ENCODE results near the gene TSC22D2.

TSC22D2 gene

DNA sequence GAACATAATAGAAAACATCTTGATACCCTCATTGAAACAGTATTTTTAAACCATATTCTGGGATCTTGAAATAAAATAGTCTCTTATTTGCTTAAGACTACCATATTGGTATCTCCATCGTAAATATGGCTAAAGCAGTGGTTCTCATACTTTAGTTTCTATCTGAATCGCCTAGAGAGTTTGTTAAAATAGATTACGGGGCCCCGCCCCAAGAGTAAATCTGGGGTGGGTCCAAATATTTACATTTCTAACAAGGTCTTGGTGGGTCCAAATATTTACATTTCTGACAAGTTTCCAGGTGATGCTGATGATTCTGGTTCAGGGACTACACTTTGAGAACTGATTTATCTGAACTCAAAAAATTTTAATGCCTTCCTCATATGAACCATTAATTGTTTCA, 45.3 kb downstream of the TSC22D2 start:
- Histone ChIP-seq H3K27ac (ENCODE audit: poor library complexity, severe bottlenecking) (no peak overlapping the region), H3K27me3 (ENCODE audit: insufficient read depth, poor library complexity, severe bottlenecking) (no peaks in the 10 kb centered on the region), H3K4me1 (ENCODE audit: insufficient read depth, poor library complexity, severe bottlenecking) (peaks cover 42% of the 10 kb centered on the region), H3K4me3 (ENCODE audit: severe bottlenecking) (no peak overlapping the region), H3K9me3 (ENCODE audit: severe bottlenecking) (peaks cover 2% of the 10 kb centered on the region), H3K36me3 (ENCODE audit: low read depth) (peaks cover 53% of the 10 kb centered on the region)
- DNase-seq (ENCODE audit: low spot score) (no peak), ATAC-seq (ENCODE audit: low read depth) (no peak)
- TF ChIP-seq, protein P1, sequence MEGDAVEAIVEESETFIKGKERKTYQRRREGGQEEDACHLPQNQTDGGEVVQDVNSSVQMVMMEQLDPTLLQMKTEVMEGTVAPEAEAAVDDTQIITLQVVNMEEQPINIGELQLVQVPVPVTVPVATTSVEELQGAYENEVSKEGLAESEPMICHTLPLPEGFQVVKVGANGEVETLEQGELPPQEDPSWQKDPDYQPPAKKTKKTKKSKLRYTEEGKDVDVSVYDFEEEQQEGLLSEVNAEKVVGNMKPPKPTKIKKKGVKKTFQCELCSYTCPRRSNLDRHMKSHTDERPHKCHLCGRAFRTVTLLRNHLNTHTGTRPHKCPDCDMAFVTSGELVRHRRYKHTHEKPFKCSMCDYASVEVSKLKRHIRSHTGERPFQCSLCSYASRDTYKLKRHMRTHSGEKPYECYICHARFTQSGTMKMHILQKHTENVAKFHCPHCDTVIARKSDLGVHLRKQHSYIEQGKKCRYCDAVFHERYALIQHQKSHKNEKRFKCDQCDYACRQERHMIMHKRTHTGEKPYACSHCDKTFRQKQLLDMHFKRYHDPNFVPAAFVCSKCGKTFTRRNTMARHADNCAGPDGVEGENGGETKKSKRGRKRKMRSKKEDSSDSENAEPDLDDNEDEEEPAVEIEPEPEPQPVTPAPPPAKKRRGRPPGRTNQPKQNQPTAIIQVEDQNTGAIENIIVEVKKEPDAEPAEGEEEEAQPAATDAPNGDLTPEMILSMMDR (IDR thresholded peaks at IDR 0.05; ENCODE audit: poor library complexity, severe bottlenecking) = no peak

DNA sequence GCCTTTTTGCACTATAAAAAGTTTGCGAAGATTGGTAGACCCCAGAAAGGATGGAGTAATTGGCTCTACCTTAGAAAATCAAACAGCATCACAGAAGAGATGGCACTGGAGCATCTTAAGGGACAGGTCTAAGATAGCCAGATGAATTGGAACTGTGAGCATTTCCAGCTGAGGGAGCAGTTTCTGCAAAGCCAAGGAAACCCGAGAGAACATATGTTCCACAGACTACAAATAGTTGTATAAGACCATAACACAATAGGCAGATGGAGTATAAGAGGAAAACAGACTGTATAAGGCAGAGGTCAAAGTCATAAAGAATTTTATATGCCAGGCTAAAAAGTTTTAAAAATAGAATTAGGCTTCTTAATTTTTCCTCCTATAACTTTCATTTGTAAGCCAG, 46.0 kb downstream of the TSC22D2 start:
- Histone ChIP-seq H3K36me3 (ENCODE audit: low read depth) (peaks cover 58% of the 10 kb centered on the region), H3K27me3 (ENCODE audit: insufficient read depth, poor library complexity, severe bottlenecking) (no peaks in the 10 kb centered on the region), H3K27ac (ENCODE audit: poor library complexity, severe bottlenecking) (no peak overlapping the region), H3K9me3 (ENCODE audit: severe bottlenecking) (peaks cover 2% of the 10 kb centered on the region), H3K4me3 (ENCODE audit: severe bottlenecking) (no peak overlapping the region), H3K4me1 (ENCODE audit: insufficient read depth, poor library complexity, severe bottlenecking) (peaks cover 35% of the 10 kb centered on the region)
- DNase-seq (ENCODE audit: low spot score) (no peak), ATAC-seq (ENCODE audit: low read depth) (no peak)
- TF ChIP-seq, protein P1 (IDR thresholded peaks at IDR 0.05; ENCODE audit: poor library complexity, severe bottlenecking) = no peak

DNA sequence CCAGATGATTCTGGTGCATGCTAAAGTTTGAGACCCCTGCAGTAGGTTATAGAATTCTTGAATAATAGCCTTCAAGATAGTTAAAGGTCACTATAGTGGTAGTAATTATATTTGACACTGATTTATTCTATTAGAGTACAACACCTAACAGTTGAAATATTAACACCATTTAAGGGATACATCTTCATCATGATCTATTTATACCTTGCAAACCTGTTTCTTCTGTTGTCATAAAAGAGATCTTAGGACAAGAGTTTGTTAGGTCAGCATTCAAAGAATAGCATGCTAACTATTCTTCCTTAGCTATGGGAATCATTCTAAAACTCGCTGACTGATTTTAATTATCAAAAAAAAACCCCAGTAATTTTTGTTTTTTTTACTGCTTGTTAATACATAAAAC, 46.5 kb downstream of the TSC22D2 start:
- Histone ChIP-seq H3K36me3 (ENCODE audit: low read depth) (peaks cover 62% of the 10 kb centered on the region), H3K4me1 (ENCODE audit: insufficient read depth, poor library complexity, severe bottlenecking) (peaks cover 30% of the 10 kb centered on the region), H3K9me3 (ENCODE audit: severe bottlenecking) (peaks cover 2% of the 10 kb centered on the region), H3K27me3 (ENCODE audit: insufficient read depth, poor library complexity, severe bottlenecking) (no peaks in the 10 kb centered on the region), H3K4me3 (ENCODE audit: severe bottlenecking) (no peak overlapping the region), H3K27ac (ENCODE audit: poor library complexity, severe bottlenecking) (no peak overlapping the region)
- TF ChIP-seq, protein P1 (IDR thresholded peaks at IDR 0.05; ENCODE audit: poor library complexity, severe bottlenecking) = no peak
- DNase-seq (ENCODE audit: low spot score) = no peak
- ATAC-seq (ENCODE audit: low read depth) = no peak

DNA sequence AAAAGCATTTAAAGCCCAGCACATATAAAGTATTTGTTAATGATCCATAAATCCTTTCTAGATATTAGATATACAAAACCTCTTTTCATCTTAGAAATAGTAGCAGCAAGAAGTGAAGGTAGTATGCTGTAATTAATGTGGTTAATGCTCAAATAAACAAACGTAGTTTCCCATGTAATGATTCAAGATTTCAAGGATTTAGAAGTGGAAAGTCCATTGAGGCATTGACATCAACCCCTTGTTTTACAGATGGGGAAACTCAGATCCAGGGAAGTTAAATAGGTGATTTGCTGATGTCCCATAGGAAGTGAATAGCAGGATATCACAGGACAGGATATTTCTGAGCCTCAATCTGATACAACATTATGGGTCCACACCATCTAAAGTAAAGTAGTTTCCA, 47.2 kb downstream of the TSC22D2 start:
- no peak for ATAC-seq (ENCODE audit: low read depth)
- no peak overlapping the region for H3K4me3 ChIP-seq (ENCODE audit: severe bottlenecking)
- peaks cover 23% of the 10 kb centered on the region for H3K4me1 ChIP-seq (ENCODE audit: insufficient read depth, poor library complexity, severe bottlenecking)
- TF ChIP-seq, protein P1 (IDR thresholded peaks at IDR 0.05; ENCODE audit: poor library complexity, severe bottlenecking) = no peak
- H3K27ac ChIP-seq (ENCODE audit: poor library complexity, severe bottlenecking) = no peak overlapping the region
- H3K9me3 ChIP-seq (ENCODE audit: severe bottlenecking) = peaks cover 2% of the 10 kb centered on the region
- DNase-seq (ENCODE audit: low spot score) = no peak
- peaks cover 65% of the 10 kb centered on the region for H3K36me3 ChIP-seq (ENCODE audit: low read depth)
- no peaks in the 10 kb centered on the region for H3K27me3 ChIP-seq (ENCODE audit: insufficient read depth, poor library complexity, severe bottlenecking)

DNA sequence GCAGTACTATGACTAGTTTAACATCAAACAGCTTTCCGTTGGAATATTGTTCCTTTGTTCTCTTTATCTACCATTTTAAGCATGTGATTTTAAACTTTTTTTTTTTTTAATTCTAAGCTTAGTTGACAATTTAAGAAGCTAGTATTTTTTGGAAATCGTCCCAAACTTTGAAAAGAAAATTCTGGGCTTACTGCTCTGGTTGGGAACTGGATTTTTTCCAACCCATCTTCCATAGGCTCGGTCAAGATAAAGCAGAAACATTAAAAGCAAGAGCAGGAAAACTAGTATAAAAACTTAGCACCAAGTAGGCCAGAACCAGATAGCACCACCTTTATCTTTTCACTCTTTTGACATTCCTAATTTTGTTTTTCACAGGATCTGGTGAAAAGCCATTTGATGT, 49.9 kb downstream of the TSC22D2 start:
- peaks cover 53% of the 10 kb centered on the region for H3K36me3 ChIP-seq (ENCODE audit: low read depth)
- no peaks in the 10 kb centered on the region for H3K27me3 ChIP-seq (ENCODE audit: insufficient read depth, poor library complexity, severe bottlenecking)
- H3K4me1 ChIP-seq (ENCODE audit: insufficient read depth, poor library complexity, severe bottlenecking) = peaks cover 3% of the 10 kb centered on the region
- TF ChIP-seq, protein P1 (IDR thresholded peaks at IDR 0.05; ENCODE audit: poor library complexity, severe bottlenecking) = no peak
- peaks cover 2% of the 10 kb centered on the region for H3K9me3 ChIP-seq (ENCODE audit: severe bottlenecking)
- ATAC-seq (ENCODE audit: low read depth) (no peak), DNase-seq (ENCODE audit: low spot score) (no peak)
- H3K27ac ChIP-seq (ENCODE audit: poor library complexity, severe bottlenecking) = no peak overlapping the region
- H3K4me3 ChIP-seq (ENCODE audit: severe bottlenecking) = no peak overlapping the region
